Activated B cell treated with CpG ODN at 0.5 μM for 24 hours (primary cell): ENCODE results near the gene SPATA7. TPM values are rescaled to one million over a fixed set of nuclear protein-coding genes. Genes with fewer than 3 reads are reported as not detected.

Experiments used
- ATAC-seq: fragments of 200-7000 bp; cut with Tn5 transposase; one replicate; pipeline ENCODE4 v1.10.0; 2021; ENCODE audit warnings: low read depth, mild to moderate bottlenecking, moderate library complexity
- CTCF ChIA-PET: fragments of 350-600 bp; sonication (Branson Sonifier 250); formaldehyde crosslinking; loops from one replicate; lab custom pipeline; 2021; ENCODE audit warnings: antibody characterized with exemption; lab: Charles Lee
- POLR2A ChIA-PET: fragments of 350-600 bp; sonication (Branson Sonifier 250); formaldehyde crosslinking; loops from one replicate; lab custom pipeline; 2021; ENCODE audit warnings: antibody characterized with exemption; lab: Charles Lee
- DNase-seq: peaks from one replicate; pipeline ENCODE4 v3.0.0; 2022
- H3K27ac Mint-ChIP-seq: one replicate; pipeline ENCODE4 v1.8.0; 2020; ENCODE audit warnings: mixed read lengths
- H3K27me3 Mint-ChIP-seq: one replicate; pipeline ENCODE4 v1.8.0; 2021; ENCODE audit warnings: mixed read lengths
- H3K36me3 Mint-ChIP-seq: one replicate; pipeline ENCODE4 v1.8.0; 2021; ENCODE audit warnings: low read depth, mixed read lengths
- H3K4me1 Mint-ChIP-seq: one replicate; pipeline ENCODE4 v1.8.0; 2021; ENCODE audit warnings: mixed read lengths
- H3K4me3 Mint-ChIP-seq: one replicate; pipeline ENCODE4 v1.8.0; 2020; ENCODE audit warnings: mild to moderate bottlenecking, mixed read lengths
- H3K9me3 Mint-ChIP-seq: one replicate; pipeline ENCODE4 v1.8.0; 2020; ENCODE audit warnings: mixed read lengths
- CTCF ChIP-seq: fragments of 200-600 bp; IDR thresholded peaks from one replicate; pipeline ENCODE4 v1.8.0; 2022; ENCODE audit warnings: antibody characterized with exemption, mild to moderate bottlenecking
- intact Hi-C: fragments of 100-400 bp; cut with micrococcal nuclease; formaldehyde crosslinking; loops from one replicate; pipeline ENCODE4 v1.15.1; 2024
- total RNA-seq: library from RNA; stranded (reverse); gene quantifications from 2 replicates; pipeline ENCODE4 v1.2.3, GENCODE V29; 2022

The SPATA7 gene
- total RNA-seq, 1 donor from 2014 or later = 1.6 TPM

DNA sequence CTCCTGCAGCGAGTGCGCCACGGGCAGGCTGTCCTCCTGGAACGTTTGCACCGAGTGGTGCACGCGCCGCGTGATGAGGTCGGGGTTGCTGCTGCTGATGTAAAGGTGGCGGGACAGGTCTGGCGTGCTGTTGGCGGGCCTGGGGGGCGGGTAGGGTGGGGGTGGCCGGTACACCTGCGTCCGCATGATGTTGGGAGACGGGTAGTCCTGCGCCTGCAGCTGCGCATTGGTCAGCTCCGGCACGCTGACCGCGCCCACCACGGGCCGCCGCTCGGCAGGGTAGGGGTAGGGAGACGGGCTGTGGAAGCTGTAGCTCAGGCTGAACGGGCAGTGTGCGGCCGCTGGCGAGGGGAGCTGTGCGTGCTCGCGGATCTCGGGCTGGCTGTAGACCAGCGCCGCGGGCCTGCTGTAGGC is 94.1 kb downstream of the SPATA7 start:
- H3K27me3 Mint-ChIP-seq = peaks cover 3% of the 10 kb centered on the region
- no peaks in the 10 kb centered on the region for H3K4me1 Mint-ChIP-seq
- intact Hi-C loops = no loop called here
- TF ChIP-seq CTCF = no peak
- ATAC-seq (no peak), DNase-seq (no peak)
- ChIA-PET POLR2A (no interaction called here), CTCF (no interaction called here)
- no peak overlapping the region for H3K27ac Mint-ChIP-seq
- no peaks in the 10 kb centered on the region for H3K36me3 Mint-ChIP-seq
- no peak overlapping the region for H3K4me3 Mint-ChIP-seq
- H3K9me3 Mint-ChIP-seq = no peaks in the 10 kb centered on the region

- DNase-seq = no peak
- Mint-ChIP-seq H3K4me3 (no peak overlapping the region), H3K9me3 (no peaks in the 10 kb centered on the region), H3K36me3 (no peaks in the 10 kb centered on the region), H3K27me3 (peaks cover 7% of the 10 kb centered on the region), H3K4me1 (no peaks in the 10 kb centered on the region), H3K27ac (no peak overlapping the region)
- no peak for ATAC-seq
- intact Hi-C loops = no loop called here
- ChIA-PET CTCF (no interaction called here), POLR2A (no interaction called here)
- TF ChIP-seq CTCF = no peak
Measured at GRCh38 chr14:88481059-88481458, 95.6 kb downstream of the SPATA7 start.

DNA sequence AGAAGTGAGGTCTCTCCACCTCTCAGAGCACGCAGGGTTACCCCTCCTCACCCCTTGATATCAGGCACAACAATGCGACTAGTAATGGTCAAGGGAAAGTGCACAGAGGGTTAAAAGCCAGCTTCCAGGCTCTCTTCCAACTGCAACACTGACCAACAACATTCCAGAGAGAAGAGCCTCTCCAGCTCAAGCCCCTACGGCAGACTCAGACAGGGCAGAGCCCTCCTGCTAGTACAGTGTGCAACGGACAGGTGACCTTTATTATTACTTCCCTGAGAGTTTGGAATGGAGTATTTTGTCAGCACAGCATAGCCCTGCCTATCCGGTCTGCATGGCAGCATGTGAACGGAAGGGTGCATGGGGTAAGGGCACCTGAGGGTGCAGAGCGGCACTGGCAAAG is 96.3 kb downstream of the SPATA7 start:
- no peaks in the 10 kb centered on the region for H3K36me3 Mint-ChIP-seq
- TF ChIP-seq CTCF = no peak
- no peak overlapping the region for H3K27ac Mint-ChIP-seq
- intact Hi-C loops = no loop called here
- H3K4me3 Mint-ChIP-seq = no peak overlapping the region
- no peaks in the 10 kb centered on the region for H3K9me3 Mint-ChIP-seq
- CTCF ChIA-PET = no interaction called here
- peaks cover 7% of the 10 kb centered on the region for H3K27me3 Mint-ChIP-seq
- DNase-seq (no peak), ATAC-seq (no peak)
- POLR2A ChIA-PET = no interaction called here
- no peaks in the 10 kb centered on the region for H3K4me1 Mint-ChIP-seq

DNA sequence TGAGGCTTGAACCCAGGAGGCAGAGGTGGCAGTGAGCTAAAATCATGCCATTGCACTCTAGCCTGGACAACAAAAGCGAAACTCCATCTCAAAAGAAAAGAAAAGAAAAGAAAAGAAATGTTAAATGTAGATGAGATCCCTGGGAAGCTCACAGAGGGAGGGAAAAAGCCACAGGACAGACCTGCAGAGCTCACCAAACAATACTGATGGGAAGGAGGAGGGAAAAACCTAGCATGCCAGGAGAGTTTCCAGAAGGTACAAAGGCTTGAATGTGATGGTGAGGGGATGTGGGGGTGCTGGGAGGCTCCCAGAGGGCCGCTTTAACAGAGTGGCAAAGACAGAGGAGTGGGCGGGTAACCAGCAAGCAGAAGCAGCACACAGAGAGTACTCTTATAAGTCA is 97.1 kb downstream of the SPATA7 start:
- no peak for ATAC-seq
- POLR2A ChIA-PET = no interaction called here
- Mint-ChIP-seq H3K4me1 (no peaks in the 10 kb centered on the region), H3K27ac (no peak overlapping the region), H3K4me3 (no peak overlapping the region), H3K27me3 (peaks cover 7% of the 10 kb centered on the region), H3K36me3 (no peaks in the 10 kb centered on the region), H3K9me3 (no peaks in the 10 kb centered on the region)
- no peak for TF ChIP-seq CTCF
- intact Hi-C loops = no loop called here
- DNase-seq = no peak
- CTCF ChIA-PET = no interaction called here

Other genes with a start within 250 kb of the SPATA7 start
- 0.07 and 0.13 TPM in 2 replicates for gene KCNK10, start 62.4 kb upstream of the SPATA7 start, total RNA-seq
- 0.10 and 0.31 TPM in 2 replicates for gene PTPN21, start 169.3 kb downstream of the SPATA7 start, total RNA-seq
- 38.7 and 45.0 TPM in 2 replicates for gene ZC3H14, start 177.4 kb downstream of the SPATA7 start, total RNA-seq